ENCODE data around the gene GFPT1.

DNA sequence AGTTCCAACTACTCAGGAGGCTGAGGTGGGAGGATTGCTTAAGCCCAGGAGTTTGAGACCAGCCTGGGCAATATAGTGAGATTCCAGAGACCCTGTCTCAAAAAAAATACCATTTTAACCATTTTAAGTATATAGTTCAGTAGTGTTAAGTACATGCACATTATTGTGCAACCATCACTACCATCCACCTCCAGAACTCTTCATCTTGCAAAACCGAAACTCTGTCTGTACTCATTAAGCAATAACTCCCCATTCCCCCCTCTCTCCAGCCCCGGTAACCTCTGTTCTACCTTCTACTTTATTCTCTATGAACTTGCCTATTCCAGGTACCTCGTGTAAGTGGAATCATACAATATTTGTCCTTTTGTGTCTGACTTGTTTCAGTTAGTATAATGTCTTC is 86.4 kb downstream of the GFPT1 start:
- TF ChIP-seq POLR2AphosphoS5 (IDR thresholded peaks at IDR 0.05; ENCODE audit: borderline replicate concordance, low read depth, low read length) (no peak), EZH2 (IDR thresholded peaks at IDR 0.05) (no peak), FOXP2 (optimal IDR thresholded peaks at IDR 0.05; ENCODE audit: control extremely low read depth, extremely low read length, insufficient read depth) (no peak)
